HUES64 (cell line): ENCODE measurements around the gene MAP2K5.

Experiments
- H3K27ac ChIP-seq: 2 replicates; pipeline ENCODE4 v1.7.0; 2013; ENCODE audit warnings: low read depth, low read length, inconsistent platforms
- H3K27me3 ChIP-seq: 2 replicates; pipeline ENCODE4 v1.6.1; 2013; ENCODE audit warnings: mild to moderate bottlenecking, low read length; ENCODE audit not compliant: insufficient read depth
- H3K36me3 ChIP-seq: 2 replicates; pipeline ENCODE4 v1.6.1; 2013; ENCODE audit warnings: mild to moderate bottlenecking, low read length; ENCODE audit not compliant: insufficient read depth
- H3K4me1 ChIP-seq: 2 replicates; pipeline ENCODE4 v1.6.1; 2013; ENCODE audit warnings: mild to moderate bottlenecking, low read length, moderate library complexity; ENCODE audit not compliant: insufficient read depth
- H3K4me3 ChIP-seq: 2 replicates; pipeline ENCODE4 v1.5.1; 2013; ENCODE audit warnings: mild to moderate bottlenecking, low read length, moderate library complexity
- H3K9ac ChIP-seq: 2 replicates; pipeline ENCODE4 v1.6.1; 2013; ENCODE audit warnings: mild to moderate bottlenecking, low read depth, low read length
- H3K9me3 ChIP-seq: 2 replicates; pipeline ENCODE4 v1.6.1; 2013; ENCODE audit warnings: low read depth, low read length; ENCODE audit not compliant: insufficient read depth
- WGBS: fragments of 150-250, 120-280 bp; methylation state at CpG from one replicate; pipeline ENCODE4 v1.1.7; 2013; ENCODE audit warnings: missing lambda C conversion rate; 5-methylcytosine and 5-hydroxymethylcytosine counted together

Gene MAP2K5

DNA sequence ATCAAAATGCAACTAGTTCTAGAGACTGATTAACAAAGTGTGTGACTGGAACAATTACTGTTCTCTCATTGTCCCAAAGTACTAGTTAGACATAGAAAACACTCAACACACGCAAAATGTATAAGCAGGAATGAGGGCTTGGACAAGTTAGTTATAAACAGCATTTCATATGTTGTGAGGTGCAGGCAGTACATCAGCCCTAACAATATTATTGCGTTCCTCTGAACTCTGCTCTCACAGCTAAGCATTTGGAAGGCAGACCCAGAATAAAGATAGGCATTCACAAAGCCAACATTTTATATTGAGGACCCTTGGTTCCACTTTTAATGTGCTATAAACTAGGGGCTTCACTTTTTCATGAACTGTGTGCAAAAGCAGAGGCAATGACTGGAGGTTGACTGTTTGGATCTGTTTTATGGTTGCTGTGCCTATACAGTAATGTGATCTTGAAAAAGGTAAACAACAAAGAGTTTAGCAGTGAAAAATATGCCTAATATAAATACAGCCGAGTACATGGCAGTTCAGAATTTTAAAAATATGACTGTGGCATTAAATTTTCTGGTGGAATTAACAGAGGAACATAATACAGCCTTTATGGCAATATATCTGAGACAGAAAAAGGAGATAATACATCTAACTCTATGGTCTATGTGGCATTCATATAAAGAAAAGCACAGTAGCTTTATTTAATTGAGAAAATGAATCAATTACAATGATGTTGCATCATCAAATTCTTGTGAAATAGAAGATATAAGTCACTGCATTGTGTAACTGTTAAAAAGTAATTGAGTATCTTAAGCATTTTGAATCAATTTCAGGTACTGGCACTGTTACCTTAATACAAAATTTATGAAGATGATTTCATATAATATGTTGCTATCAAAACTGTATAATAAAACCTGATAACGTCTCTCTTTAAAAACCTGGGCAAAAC, 202.8 kb downstream of the MAP2K5 start:
- Histone ChIP-seq H3K9me3 (no peaks in the 10 kb centered on the region), H3K27me3 (no peaks in the 10 kb centered on the region), H3K4me1 (peaks cover 20% of the 10 kb centered on the region), H3K36me3 (no peaks in the 10 kb centered on the region), H3K4me3 (no peak overlapping the region), H3K27ac (no peak overlapping the region), H3K9ac (no peak overlapping the region)
- WGBS: 92% methylated on average over 3 of the region's 4 CpGs

DNA sequence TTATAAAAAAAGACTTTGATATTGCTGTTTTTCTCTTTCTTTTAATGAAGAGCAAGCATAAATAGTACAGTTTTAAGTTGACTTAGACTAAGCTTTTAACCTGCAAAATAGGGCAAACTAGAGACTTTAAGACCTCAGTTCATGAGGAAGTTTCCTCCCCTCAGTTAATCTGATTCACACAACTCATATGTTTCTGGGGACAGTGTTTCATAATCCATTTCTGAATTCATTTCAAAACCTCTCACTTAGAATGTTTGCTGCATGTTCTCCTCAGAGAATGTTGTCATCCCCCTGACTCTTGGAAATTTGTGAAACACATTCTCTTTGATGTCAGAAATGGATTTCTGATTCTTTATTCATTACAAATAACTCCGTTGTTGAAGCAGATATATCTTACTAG, 203.5 kb downstream of the MAP2K5 start:
- Histone ChIP-seq H3K4me3 (no peak overlapping the region), H3K9me3 (no peaks in the 10 kb centered on the region), H3K27me3 (no peaks in the 10 kb centered on the region), H3K4me1 (peaks cover 26% of the 10 kb centered on the region), H3K9ac (no peak overlapping the region), H3K36me3 (no peaks in the 10 kb centered on the region), H3K27ac (no peak overlapping the region)
- WGBS: no CpG with 5 or more reads among the region's 1 CpG

DNA sequence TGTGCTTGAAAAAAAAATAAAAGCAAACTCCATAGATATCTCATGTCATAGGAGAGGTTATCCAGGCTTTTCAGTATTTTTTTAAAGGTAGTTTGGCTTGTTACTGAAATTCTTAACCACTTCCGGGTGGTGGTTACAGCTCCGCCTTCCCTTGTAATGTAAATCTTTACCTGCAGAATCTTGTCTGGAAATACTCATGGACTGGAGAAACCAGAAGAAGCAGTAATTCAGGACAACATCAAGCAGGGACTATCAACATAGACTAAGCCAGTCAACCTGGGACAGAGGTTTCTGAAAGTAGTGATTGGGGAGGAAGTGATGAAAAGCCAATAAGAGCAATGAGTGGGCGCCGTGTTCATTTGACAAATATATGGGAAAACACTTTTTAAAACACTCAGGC, 203.9 kb downstream of the MAP2K5 start:
- H3K36me3 ChIP-seq: no peaks in the 10 kb centered on the region
- no peaks in the 10 kb centered on the region for H3K27me3 ChIP-seq
- no peaks in the 10 kb centered on the region for H3K9me3 ChIP-seq
- no peak overlapping the region for H3K4me3 ChIP-seq
- H3K9ac ChIP-seq: no peak overlapping the region
- 79% methylated on average over 4 of the region's 4 CpGs for WGBS
- H3K4me1 ChIP-seq: peaks cover 26% of the 10 kb centered on the region
- no peak overlapping the region for H3K27ac ChIP-seq

DNA sequence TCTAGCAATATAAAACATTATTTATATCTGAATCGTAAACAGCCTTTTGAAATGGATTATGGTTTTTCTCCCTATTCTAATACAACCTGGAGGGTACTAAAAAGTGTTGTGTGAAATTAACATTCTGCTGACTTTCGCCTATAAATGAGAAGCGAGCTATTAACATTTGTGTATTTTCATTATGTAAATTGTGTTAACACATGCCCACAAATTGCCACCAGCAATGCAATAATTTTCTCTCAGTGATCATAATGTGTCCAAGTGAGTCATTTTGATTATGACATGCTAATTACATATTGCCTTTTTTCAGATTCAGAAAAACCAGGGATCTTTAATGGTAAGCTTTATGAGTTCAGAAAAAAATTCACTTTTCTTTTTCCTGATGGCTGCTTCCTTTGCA, 205.4 kb downstream of the MAP2K5 start:
- H3K27ac ChIP-seq: no peak overlapping the region
- WGBS: 70% methylated on average over 2 of the region's 3 CpGs
- no peaks in the 10 kb centered on the region for H3K9me3 ChIP-seq
- H3K27me3 ChIP-seq: no peaks in the 10 kb centered on the region
- peaks cover 26% of the 10 kb centered on the region for H3K4me1 ChIP-seq
- H3K9ac ChIP-seq: no peak overlapping the region
- H3K4me3 ChIP-seq: no peak overlapping the region
- H3K36me3 ChIP-seq: no peaks in the 10 kb centered on the region

DNA sequence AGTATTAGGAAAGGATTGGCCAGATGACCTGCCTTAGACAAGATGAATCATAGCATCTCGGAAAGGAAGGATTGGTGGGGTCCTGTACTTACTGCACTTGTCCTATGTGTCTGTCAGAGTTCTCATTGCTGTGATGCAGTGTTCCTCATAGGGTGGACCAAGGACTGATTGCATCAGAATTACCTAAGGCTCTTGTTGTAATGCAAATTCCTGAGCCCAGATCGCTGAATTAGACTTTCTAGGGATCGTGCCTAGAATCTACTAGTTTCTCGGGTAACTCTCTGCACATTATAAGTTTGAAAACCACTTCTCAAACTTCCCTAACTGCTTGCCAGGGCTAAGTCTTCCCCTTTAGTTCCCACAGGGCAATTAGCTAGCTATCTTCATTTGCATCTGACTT, 207.9 kb downstream of the MAP2K5 start:
- no peak overlapping the region for H3K9ac ChIP-seq
- H3K27ac ChIP-seq: peak overlapping the region; percentile 22; the same call in 1 of the 2 replicates
- no peaks in the 10 kb centered on the region for H3K27me3 ChIP-seq
- no peaks in the 10 kb centered on the region for H3K9me3 ChIP-seq
- H3K4me1 ChIP-seq: peaks cover 26% of the 10 kb centered on the region
- 61% methylated on average over 4 of the region's 4 CpGs for WGBS
- H3K4me3 ChIP-seq: no peak overlapping the region
- no peaks in the 10 kb centered on the region for H3K36me3 ChIP-seq

DNA sequence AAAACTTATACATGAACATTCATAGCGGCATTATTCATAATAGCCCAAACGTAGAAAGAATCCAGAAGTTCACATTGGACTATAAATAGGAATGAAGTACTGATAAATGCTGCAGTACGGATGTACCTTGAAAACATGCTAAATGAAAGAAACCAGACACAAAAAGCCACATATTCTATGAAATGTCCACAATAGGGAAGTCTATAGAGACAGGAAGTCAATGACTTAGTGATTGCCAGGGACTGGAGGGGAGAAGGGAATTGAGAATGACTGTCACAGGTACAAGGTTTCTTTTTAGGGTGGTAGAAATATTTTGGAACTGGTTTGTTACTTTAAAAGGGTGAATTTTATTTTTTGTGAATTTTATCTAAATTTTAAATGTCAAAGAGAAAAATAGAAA, 211.4 kb downstream of the MAP2K5 start:
- peaks cover 12% of the 10 kb centered on the region for H3K4me1 ChIP-seq
- H3K9ac ChIP-seq: no peak overlapping the region
- H3K27me3 ChIP-seq: no peaks in the 10 kb centered on the region
- H3K36me3 ChIP-seq: no peaks in the 10 kb centered on the region
- 97% methylated on average over 3 of the region's 3 CpGs for WGBS
- no peak overlapping the region for H3K27ac ChIP-seq
- H3K4me3 ChIP-seq: no peak overlapping the region
- H3K9me3 ChIP-seq: no peaks in the 10 kb centered on the region

DNA sequence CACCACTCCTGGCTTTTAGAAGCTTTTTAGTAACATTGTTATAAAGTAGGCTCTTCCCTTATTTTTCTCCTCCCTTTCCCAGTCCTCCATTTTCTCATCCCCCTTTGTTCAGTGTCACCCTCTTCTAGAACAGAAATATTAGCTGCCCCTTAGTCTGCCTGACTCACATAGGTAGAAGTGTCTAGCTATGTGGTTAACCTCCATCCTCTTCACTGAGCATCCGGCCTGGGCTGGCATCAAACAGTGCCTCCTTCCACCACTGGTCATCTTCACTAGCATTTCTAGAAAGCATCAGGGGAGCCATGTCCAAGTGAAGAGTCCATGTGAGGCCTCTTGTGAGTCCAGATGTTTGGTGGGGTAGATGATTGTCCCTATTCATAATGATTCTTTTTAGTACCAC, 212.8 kb downstream of the MAP2K5 start:
- 100% methylated on average over 1 of the region's 1 CpG for WGBS
- H3K27ac ChIP-seq: no peak overlapping the region
- no peak overlapping the region for H3K9ac ChIP-seq
- H3K27me3 ChIP-seq: no peaks in the 10 kb centered on the region
- H3K4me1 ChIP-seq: peaks cover 6% of the 10 kb centered on the region
- no peaks in the 10 kb centered on the region for H3K9me3 ChIP-seq
- H3K4me3 ChIP-seq: no peak overlapping the region
- H3K36me3 ChIP-seq: no peaks in the 10 kb centered on the region

DNA sequence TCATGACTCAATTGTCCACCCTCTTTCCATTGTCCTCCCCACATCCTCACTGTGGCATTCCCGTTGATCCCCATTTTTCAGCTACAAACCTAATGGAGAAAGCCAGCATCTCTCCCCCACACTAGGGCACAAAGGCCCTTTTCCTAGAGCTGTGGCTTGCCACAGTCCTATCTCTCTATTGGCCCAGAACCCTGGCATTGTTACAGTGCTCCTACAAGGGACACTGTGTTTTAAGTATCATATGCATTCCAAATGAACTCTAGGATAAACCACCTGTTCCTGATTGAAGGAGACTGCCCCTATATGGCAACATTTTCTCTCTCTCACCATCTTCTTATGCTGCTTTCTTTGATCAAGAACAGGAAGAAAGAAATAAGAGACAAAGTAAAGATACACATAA, 213.4 kb downstream of the MAP2K5 start:
- Histone ChIP-seq H3K36me3 (no peaks in the 10 kb centered on the region), H3K4me1 (no peaks in the 10 kb centered on the region), H3K27me3 (no peaks in the 10 kb centered on the region), H3K4me3 (no peak overlapping the region), H3K9me3 (no peaks in the 10 kb centered on the region), H3K9ac (no peak overlapping the region), H3K27ac (no peak overlapping the region)
- 93% methylated on average over 1 of the region's 1 CpG for WGBS

DNA sequence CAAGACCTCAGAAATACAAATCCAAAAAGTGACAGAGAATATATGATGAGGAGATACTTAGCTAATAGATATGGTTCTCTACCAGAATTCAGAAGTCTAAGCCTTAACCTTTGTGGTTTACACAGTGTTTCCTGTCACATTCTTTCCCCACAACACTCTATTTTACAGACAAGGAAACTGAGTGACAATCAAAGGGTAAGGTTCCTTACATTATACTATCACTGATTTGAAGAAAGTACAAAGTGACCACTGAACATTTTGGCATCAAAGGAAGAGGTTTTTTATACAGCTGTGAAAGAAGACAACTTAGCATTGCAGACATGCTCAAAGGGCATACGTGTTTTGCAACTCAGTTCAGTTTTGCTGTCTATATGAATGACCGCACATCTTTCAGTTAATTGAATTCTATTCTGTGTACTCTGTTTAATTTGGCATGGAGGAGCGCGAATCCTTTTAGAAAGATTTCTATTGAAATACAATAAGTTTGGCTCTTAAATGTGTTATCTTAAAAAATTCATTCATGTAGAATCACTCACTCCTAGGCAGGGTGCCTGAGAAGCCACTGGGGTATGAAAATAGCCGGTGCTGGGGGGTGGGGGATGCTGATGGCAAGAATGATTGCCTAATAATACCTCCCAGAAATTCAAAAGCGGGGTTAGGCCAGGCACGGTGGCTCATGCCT, 216.3 kb downstream of the MAP2K5 start:
- no peaks in the 10 kb centered on the region for H3K9me3 ChIP-seq
- no peaks in the 10 kb centered on the region for H3K36me3 ChIP-seq
- no peaks in the 10 kb centered on the region for H3K27me3 ChIP-seq
- no peak overlapping the region for H3K9ac ChIP-seq
- no peaks in the 10 kb centered on the region for H3K4me1 ChIP-seq
- no peak overlapping the region for H3K4me3 ChIP-seq
- 92% methylated on average over 6 of the region's 7 CpGs for WGBS
- H3K27ac ChIP-seq: no peak overlapping the region

DNA sequence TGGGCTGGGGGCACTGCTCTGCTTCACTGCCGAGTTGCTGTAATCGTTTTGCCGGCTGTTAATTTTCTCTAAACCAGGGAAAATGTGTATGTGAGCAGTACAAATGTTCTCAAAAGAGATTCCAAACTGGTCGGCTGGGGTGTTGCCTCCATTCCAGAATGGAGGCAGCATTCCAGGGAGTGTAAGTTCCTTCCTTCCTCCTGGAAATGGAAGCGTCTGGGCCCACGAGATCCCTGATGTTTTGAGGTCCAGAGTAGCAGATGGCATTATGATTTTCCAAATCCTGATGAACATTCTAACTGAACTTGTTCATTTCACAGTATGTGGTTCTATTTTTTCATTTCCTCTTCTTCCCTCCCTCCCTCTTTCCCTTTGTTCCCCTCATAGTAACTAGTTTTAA, 218.4 kb downstream of the MAP2K5 start:
- 94% methylated on average over 6 of the region's 6 CpGs for WGBS
- Histone ChIP-seq H3K9me3 (no peaks in the 10 kb centered on the region), H3K9ac (no peak overlapping the region), H3K4me1 (peaks cover under 1% of the 10 kb centered on the region; the same call in 1 of the 2 replicates), H3K27ac (no peak overlapping the region), H3K4me3 (no peak overlapping the region), H3K36me3 (no peaks in the 10 kb centered on the region), H3K27me3 (no peaks in the 10 kb centered on the region)

DNA sequence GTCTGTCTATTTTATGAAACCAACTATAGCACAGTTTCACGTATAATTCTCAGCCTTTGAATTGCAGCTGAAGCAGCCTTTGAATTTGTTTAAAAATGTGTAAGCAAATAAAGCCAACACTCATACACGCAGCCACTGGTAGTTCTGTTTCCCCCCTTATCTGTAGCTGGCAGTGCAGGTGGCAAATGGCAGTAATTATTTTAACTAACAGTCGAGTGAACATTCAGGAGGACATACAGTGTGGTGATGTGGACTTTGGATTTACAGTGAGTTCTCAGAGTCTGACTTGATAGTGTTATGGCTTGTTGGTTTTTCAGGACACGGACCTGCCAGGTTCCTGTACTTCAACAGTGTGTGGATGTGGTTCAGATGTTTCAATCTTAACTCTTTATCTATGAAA, 218.8 kb downstream of the MAP2K5 start:
- Histone ChIP-seq H3K27me3 (no peaks in the 10 kb centered on the region), H3K9ac (no peak overlapping the region), H3K27ac (no peak overlapping the region), H3K4me3 (no peak overlapping the region), H3K36me3 (no peaks in the 10 kb centered on the region), H3K9me3 (no peaks in the 10 kb centered on the region), H3K4me1 (peaks cover 5% of the 10 kb centered on the region; the same call in 1 of the 2 replicates)
- 98% methylated on average over 4 of the region's 4 CpGs for WGBS
